Endothelial cell (in vitro differentiated cells): ENCODE data around the gene HEPHL1. TPM values are rescaled to one million over a fixed set of nuclear protein-coding genes. Genes with fewer than 3 reads are reported as not detected.

Experiments used
- DNase-seq: peaks from one replicate; pipeline ENCODE4 v3.0.0; 2021; ENCODE audit warnings: low spot score
- H3K27ac Mint-ChIP-seq: one replicate; pipeline ENCODE4 v1.8.0; 2021; ENCODE audit warnings: mixed read lengths, inconsistent platforms; ENCODE audit not compliant: unreplicated experiment
- H3K27me3 Mint-ChIP-seq: one replicate; pipeline ENCODE4 v1.8.0; 2021; ENCODE audit warnings: mild to moderate bottlenecking, moderate library complexity, mixed read lengths, inconsistent platforms; ENCODE audit not compliant: unreplicated experiment
- H3K36me3 Mint-ChIP-seq: one replicate; pipeline ENCODE4 v1.8.0; 2021; ENCODE audit warnings: mild to moderate bottlenecking, low read depth, mixed read lengths, inconsistent platforms; ENCODE audit not compliant: unreplicated experiment
- H3K4me1 Mint-ChIP-seq: one replicate; pipeline ENCODE4 v1.8.0; 2021; ENCODE audit warnings: mild to moderate bottlenecking, mixed read lengths, inconsistent platforms; ENCODE audit not compliant: unreplicated experiment
- H3K4me3 Mint-ChIP-seq: one replicate; pipeline ENCODE4 v1.8.0; 2021; ENCODE audit warnings: mild to moderate bottlenecking, mixed read lengths, inconsistent platforms; ENCODE audit not compliant: unreplicated experiment
- H3K9me3 Mint-ChIP-seq: one replicate; pipeline ENCODE4 v1.8.0; 2021; ENCODE audit warnings: mixed read lengths, inconsistent platforms; ENCODE audit not compliant: unreplicated experiment
- total RNA-seq: library from RNA; stranded (reverse); fragmentation: NEBNext Ultra II Directional; extraction: Animal tissue kit (Norgen Biotek cat#: 25700); gene quantifications from one replicate; pipeline ENCODE4 v1.2.1, GENCODE V29; 2021; ENCODE audit not compliant: unreplicated experiment
- TF ChIP-seq, protein P1 (sequence below): fragments of 200-600 bp; sonication (generic); IDR thresholded peaks from one replicate; pipeline ENCODE4 v1.5.0; 2021; ENCODE audit warnings: antibody characterized with exemption; ENCODE audit not compliant: unreplicated experiment

Gene HEPHL1
- total RNA-seq, 1 donor from 2014 or later = not detected

DNA sequence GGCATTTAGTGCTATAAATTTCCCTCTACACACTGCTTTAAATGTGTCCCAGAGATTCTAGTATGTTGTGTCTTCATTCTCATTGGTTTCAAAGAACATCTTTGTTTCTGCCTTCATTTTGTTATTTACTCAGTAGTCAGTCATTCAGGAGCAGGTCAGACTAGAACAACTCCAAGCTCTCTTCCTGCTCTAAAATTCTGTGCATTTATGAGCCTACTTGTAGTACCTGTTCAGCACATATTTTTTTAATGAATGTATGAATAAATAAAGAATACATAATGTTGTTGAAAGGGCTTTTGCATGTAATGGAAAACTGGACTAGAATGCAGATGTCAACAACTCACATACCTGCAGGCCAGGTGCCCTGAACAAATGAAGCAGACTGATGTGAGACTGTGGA lies 13.7 kb upstream of the HEPHL1 start:
- Mint-ChIP-seq H3K36me3 (no peaks in the 10 kb centered on the region), H3K4me1 (no peaks in the 10 kb centered on the region), H3K4me3 (no peak overlapping the region), H3K9me3 (no peaks in the 10 kb centered on the region), H3K27ac (no peak overlapping the region), H3K27me3 (peaks cover 3% of the 10 kb centered on the region)
- no peak for DNase-seq
- TF ChIP-seq, protein P1, sequence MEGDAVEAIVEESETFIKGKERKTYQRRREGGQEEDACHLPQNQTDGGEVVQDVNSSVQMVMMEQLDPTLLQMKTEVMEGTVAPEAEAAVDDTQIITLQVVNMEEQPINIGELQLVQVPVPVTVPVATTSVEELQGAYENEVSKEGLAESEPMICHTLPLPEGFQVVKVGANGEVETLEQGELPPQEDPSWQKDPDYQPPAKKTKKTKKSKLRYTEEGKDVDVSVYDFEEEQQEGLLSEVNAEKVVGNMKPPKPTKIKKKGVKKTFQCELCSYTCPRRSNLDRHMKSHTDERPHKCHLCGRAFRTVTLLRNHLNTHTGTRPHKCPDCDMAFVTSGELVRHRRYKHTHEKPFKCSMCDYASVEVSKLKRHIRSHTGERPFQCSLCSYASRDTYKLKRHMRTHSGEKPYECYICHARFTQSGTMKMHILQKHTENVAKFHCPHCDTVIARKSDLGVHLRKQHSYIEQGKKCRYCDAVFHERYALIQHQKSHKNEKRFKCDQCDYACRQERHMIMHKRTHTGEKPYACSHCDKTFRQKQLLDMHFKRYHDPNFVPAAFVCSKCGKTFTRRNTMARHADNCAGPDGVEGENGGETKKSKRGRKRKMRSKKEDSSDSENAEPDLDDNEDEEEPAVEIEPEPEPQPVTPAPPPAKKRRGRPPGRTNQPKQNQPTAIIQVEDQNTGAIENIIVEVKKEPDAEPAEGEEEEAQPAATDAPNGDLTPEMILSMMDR = no peak

DNA sequence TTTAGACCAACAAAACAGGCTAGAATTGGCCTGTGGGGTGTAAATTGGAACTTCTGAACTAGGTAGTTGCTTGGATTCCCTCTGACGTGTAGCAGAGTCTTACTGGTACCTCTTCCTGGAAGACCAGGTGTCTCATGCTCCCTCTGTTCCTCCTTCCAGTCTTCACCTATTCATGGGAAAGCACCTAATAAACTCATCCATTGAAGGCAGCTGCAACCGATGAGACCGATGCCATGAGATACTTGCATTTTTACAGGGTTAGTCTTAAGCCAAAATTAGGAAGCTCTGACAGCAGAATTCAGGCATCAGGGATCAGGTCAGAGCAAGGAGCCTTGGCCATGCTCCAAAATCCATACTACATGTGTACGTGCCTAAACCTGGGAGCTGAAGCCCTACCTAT lies 13.2 kb upstream of the HEPHL1 start:
- H3K4me3 Mint-ChIP-seq = no peak overlapping the region
- TF ChIP-seq, protein P1 = no peak

DNA sequence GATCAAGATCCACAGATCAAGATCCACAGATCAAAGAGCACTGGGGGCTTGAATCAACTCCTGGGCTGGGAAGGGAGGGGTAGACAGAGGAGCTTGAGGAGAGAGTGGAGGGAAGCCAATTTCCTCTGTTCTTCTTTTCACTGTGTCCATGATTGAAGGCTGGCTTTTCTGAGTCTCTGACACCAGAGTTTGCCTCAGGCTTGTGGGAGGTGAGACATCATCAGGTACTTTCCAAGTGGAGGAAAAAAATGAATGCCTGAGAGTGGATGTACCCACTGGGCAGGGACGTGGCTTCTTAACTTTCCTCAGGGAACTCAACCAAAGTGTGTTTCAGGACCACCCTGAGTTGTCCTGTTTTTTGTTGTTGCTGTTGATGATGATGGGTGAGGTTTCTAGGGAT lies 11.0 kb upstream of the HEPHL1 start:
- Mint-ChIP-seq H3K4me3 (no peak overlapping the region), H3K4me1 (no peaks in the 10 kb centered on the region), H3K27me3 (peaks cover 2% of the 10 kb centered on the region), H3K36me3 (no peaks in the 10 kb centered on the region), H3K27ac (no peak overlapping the region), H3K9me3 (no peaks in the 10 kb centered on the region)
- TF ChIP-seq, protein P1 = no peak
- DNase-seq = no peak

More for the DNA sequence above, 13.2 kb upstream of the HEPHL1 start:
- Mint-ChIP-seq H3K27ac (no peak overlapping the region), H3K4me1 (no peaks in the 10 kb centered on the region), H3K36me3 (no peaks in the 10 kb centered on the region), H3K9me3 (no peaks in the 10 kb centered on the region), H3K27me3 (peaks cover 3% of the 10 kb centered on the region)
- DNase-seq = no peak

DNA sequence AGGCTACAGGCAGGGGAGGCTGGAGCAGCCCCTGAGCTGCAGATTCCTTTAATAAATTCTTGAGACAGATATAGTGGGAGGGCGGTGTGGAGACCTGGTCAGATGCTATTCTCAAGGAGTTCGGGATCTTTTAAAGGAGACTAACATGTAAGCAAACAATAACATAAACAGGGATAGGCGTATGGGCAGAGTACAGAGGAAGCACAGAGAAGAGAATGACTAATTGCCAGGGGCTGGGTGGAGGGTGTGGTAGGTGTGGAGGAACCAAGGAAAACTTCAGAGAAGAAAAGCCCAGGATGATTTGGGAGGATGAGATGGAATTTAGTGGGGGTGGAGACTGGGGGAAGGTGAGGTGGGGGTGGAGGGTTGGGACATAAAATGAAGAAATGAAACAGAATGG lies 9.7 kb upstream of the HEPHL1 start:
- H3K36me3 Mint-ChIP-seq = no peaks in the 10 kb centered on the region
- H3K9me3 Mint-ChIP-seq = no peaks in the 10 kb centered on the region
- H3K27ac Mint-ChIP-seq = no peak overlapping the region
- H3K27me3 Mint-ChIP-seq = peaks cover 3% of the 10 kb centered on the region
- DNase-seq = no peak
- TF ChIP-seq, protein P1 = no peak
- H3K4me3 Mint-ChIP-seq = no peak overlapping the region
- no peaks in the 10 kb centered on the region for H3K4me1 Mint-ChIP-seq

DNA sequence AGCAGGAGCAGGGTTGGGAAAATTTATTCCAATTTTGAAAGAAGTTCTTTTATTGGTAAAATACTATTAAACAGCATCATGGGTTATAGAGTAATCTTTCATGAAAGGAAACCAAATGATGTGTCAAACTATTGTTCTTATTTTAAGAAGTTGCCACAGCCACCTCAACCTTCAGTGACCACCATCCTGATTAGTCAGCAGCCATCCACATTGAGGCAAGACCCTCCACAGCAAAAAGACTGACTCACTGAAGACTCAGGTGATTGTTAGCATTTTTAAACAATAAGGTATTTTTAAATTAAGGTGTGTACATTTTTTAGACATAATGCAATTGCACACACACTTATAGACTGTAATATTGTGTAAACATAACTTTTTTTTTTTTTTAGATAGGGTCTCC lies 3.7 kb upstream of the HEPHL1 start:
- H3K27me3 Mint-ChIP-seq = peaks cover 4% of the 10 kb centered on the region
- H3K4me3 Mint-ChIP-seq = no peak overlapping the region
- DNase-seq = no peak
- no peaks in the 10 kb centered on the region for H3K9me3 Mint-ChIP-seq
- TF ChIP-seq, protein P1 = no peak
- H3K27ac Mint-ChIP-seq = no peak overlapping the region
- no peaks in the 10 kb centered on the region for H3K36me3 Mint-ChIP-seq
- no peaks in the 10 kb centered on the region for H3K4me1 Mint-ChIP-seq
